HepG2 (cell line): ENCODE data around the gene GPS1. TPM values are rescaled to one million over a fixed set of nuclear protein-coding genes. Genes with fewer than 3 reads are reported as not detected.

ENCODE experiments used
- BCL6 ChIP-seq: IDR thresholded peaks from 2 replicates; pipeline ENCODE4 v1.6.1; 2016; ENCODE audit warnings: missing genetic modification reagents, missing compliant biosample characterization
- FOXJ3 ChIP-seq: sonication (generic); formaldehyde crosslinking; IDR thresholded peaks from 2 replicates; pipeline ENCODE4 v1.4.0; 2020; ENCODE audit warnings: missing genetic modification reagents, mild to moderate bottlenecking, borderline replicate concordance
- GABPA ChIP-seq, 2 experiments: IDR thresholded peaks; 2 replicates each; pipeline ENCODE4 v1.6.1; 2011 to 2016; ENCODE audit warnings: low read depth in 2 of 2, low read length in 1 of 2, missing biosample characterization in 1 of 2, missing genetic modification characterization in 1 of 2
- KAT2B ChIP-seq: fragments of 150-350 bp; IDR thresholded peaks from 2 replicates; pipeline ENCODE4 v1.6.1; 2014; ENCODE audit warnings: low read depth, low read length, borderline replicate concordance
- KDM2A ChIP-seq: sonication (generic); formaldehyde crosslinking; IDR thresholded peaks from 2 replicates; pipeline ENCODE4 v1.4.0; 2020; ENCODE audit warnings: low read depth, missing genetic modification reagents, borderline replicate concordance
- SP2 ChIP-seq: sonication (generic); formaldehyde crosslinking; IDR thresholded peaks from 2 replicates; pipeline ENCODE4 v1.5.1; 2020; ENCODE audit warnings: mild to moderate bottlenecking, missing genetic modification reagents
- THAP11 ChIP-seq: IDR thresholded peaks from 2 replicates; pipeline ENCODE4 v1.6.1; 2016; ENCODE audit warnings: missing biosample characterization, missing genetic modification reagents
- ZNF10 ChIP-seq: sonication (generic); formaldehyde crosslinking; IDR thresholded peaks from 2 replicates; pipeline ENCODE4 v1.4.0; 2020; ENCODE audit warnings: mild to moderate bottlenecking, low read depth, missing genetic modification reagents, borderline replicate concordance
- ZNF143 ChIP-seq: sonication (generic); formaldehyde crosslinking; IDR thresholded peaks from 2 replicates; pipeline ENCODE4 v1.4.0; 2020; ENCODE audit warnings: missing genetic modification reagents
- ZNF543 ChIP-seq: sonication (generic); formaldehyde crosslinking; IDR thresholded peaks from 2 replicates; pipeline ENCODE4 v1.4.0; 2020; ENCODE audit warnings: mild to moderate bottlenecking, missing genetic modification reagents
- ZNF563 ChIP-seq: sonication (generic); formaldehyde crosslinking; IDR thresholded peaks from 2 replicates; pipeline ENCODE4 v1.8.0; 2022; ENCODE audit warnings: mild to moderate bottlenecking, moderate library complexity, missing genetic modification reagents
- ZNF672 ChIP-seq: sonication (generic); formaldehyde crosslinking; IDR thresholded peaks from 2 replicates; pipeline ENCODE4 v1.8.1; 2022; ENCODE audit warnings: missing genetic modification reagents
- polyA plus RNA-seq, 8 experiments: library from polyadenylated mRNA; depleted of rRNA in 3 of 8; stranded (reverse) in 7 of 8; unstranded in 1 of 8; fragments of >200 nt; fragmentation: Illumina TruSeq in 4 of 8; extraction: Trizol in 4 of 8; gene quantifications; 2 replicates each; pipeline versions ENCODE4 v1.2.1 to v1.2.3, GENCODE V29; 2011 to 2016; ENCODE audit warnings: low read depth in 4 of 8, missing spikeins in 1 of 8, mixed read lengths in 1 of 8; ENCODE audit not compliant: insufficient read depth in 1 of 8
- total RNA-seq, 5 experiments: library from RNA; depleted of rRNA; stranded (reverse); fragments of >200 nt; fragmentation: Illumina TruSeq; extraction: Trizol; gene quantifications; 2 replicates each; pipeline ENCODE4 v1.2.3, GENCODE V29; 2016; ENCODE audit warnings: low read depth in 1 of 5
- TF ChIP-seq, protein P1 (sequence below): sonication (generic); formaldehyde crosslinking; IDR thresholded peaks from 2 replicates; pipeline ENCODE4 v1.4.0; 2020; ENCODE audit warnings: missing genetic modification reagents
- TF ChIP-seq, protein P2 (sequence below): sonication (generic); formaldehyde crosslinking; conservative IDR thresholded peaks from 2 replicates; pipeline ENCODE4 v1.8.0; 2022; ENCODE audit warnings: missing genetic modification reagents
- TF ChIP-seq, protein P3 (sequence below): conservative IDR thresholded peaks from 2 replicates; pipeline ENCODE4 v1.6.1; 2018; ENCODE audit warnings: missing genetic modification reagents
- TF ChIP-seq, protein P4 (sequence below): IDR thresholded peaks from 2 replicates; pipeline ENCODE4 v1.6.1; 2016; ENCODE audit warnings: low read depth, missing genetic modification reagents, missing compliant biosample characterization
- TF ChIP-seq, protein P5 (sequence below): IDR thresholded peaks from 2 replicates; pipeline ENCODE4 v1.6.1; 2016; ENCODE audit warnings: control low read depth

Gene GPS1
- total and polyA plus RNA-seq, 2 of the 13 experiments (the other 11 are each of a cell fraction or from before 2014, with no cell fraction given): 124 to 128 TPM

DNA sequence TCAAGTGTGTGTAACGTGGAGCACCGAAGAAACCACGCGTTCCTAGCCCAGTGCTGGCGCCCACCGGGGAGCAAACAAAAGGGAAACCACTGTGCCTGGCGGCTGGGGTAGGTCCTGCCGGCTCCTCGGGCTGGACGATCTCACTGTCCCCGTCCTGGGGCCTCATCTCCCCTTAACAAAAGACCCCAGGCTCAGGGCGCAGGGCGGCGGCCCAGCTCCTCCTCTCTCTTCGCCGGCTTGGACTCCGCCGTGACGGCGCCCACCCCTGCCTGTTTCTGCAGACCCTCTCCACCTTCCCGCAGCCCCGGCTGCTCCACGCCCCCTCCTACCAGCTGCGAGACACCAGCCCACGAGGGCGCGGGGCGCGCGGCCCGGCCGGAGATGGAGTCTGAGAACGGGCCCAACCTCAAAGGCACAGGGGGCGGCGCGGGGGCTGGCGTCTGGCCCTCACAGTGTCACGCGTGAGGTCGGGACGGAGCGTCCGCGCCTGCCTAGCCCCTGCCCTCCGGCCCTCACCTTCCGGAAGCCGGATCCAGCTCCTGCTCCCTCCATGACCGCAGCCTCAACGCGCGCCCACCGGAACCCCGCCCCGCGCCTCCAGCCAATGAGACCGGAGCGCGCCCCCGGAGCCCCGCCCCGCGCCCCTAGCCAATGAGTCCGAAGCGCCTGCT is 29.3 kb upstream of the GPS1 start, which contains the start of gene CENPX (continued):
- TF ChIP-seq ZNF10 (CRISPR knock-in tag) (0 out of 2 replicates have a peak, but pooled peaks have one; percentile 37), GABPA (IDR thresholded peaks at IDR 0.05; ENCODE audit: low read depth, low read length) (no peak), GABPA (CRISPR knock-in tag; IDR thresholded peaks at IDR 0.05; ENCODE audit: low read depth) (peak; percentile 73), FOXJ3 (no peak; the same call in 1 of the 2 replicates), SP2 (no peak), BCL6 (CRISPR knock-in tag) (peak; percentile 7; the same call in 1 of the 2 replicates), ZNF143 (CRISPR knock-in tag) (no peak), ZNF543 (peak; percentile 90; the same call in 1 of the 2 replicates), KAT2B (no peak), ZNF672 (CRISPR knock-in tag) (no peak), ZNF563 (CRISPR knock-in tag) (peak; percentile 18; the same call in 1 of the 2 replicates), KDM2A (CRISPR knock-in tag) (peak; percentile 28; the same call in 1 of the 2 replicates), THAP11 (CRISPR knock-in tag) (no peak)
- TF ChIP-seq, protein P1, sequence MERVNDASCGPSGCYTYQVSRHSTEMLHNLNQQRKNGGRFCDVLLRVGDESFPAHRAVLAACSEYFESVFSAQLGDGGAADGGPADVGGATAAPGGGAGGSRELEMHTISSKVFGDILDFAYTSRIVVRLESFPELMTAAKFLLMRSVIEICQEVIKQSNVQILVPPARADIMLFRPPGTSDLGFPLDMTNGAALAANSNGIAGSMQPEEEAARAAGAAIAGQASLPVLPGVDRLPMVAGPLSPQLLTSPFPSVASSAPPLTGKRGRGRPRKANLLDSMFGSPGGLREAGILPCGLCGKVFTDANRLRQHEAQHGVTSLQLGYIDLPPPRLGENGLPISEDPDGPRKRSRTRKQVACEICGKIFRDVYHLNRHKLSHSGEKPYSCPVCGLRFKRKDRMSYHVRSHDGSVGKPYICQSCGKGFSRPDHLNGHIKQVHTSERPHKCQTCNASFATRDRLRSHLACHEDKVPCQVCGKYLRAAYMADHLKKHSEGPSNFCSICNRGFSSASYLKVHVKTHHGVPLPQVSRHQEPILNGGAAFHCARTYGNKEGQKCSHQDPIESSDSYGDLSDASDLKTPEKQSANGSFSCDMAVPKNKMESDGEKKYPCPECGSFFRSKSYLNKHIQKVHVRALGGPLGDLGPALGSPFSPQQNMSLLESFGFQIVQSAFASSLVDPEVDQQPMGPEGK (CRISPR knock-in tag): peak; percentile 47; the same call in 1 of the 2 replicates
- TF ChIP-seq, protein P2, sequence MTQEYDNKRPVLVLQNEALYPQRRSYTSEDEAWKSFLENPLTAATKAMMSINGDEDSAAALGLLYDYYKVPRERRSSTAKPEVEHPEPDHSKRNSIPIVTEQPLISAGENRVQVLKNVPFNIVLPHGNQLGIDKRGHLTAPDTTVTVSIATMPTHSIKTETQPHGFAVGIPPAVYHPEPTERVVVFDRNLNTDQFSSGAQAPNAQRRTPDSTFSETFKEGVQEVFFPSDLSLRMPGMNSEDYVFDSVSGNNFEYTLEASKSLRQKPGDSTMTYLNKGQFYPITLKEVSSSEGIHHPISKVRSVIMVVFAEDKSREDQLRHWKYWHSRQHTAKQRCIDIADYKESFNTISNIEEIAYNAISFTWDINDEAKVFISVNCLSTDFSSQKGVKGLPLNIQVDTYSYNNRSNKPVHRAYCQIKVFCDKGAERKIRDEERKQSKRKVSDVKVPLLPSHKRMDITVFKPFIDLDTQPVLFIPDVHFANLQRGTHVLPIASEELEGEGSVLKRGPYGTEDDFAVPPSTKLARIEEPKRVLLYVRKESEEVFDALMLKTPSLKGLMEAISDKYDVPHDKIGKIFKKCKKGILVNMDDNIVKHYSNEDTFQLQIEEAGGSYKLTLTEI (CRISPR knock-in tag): no peak
- TF ChIP-seq, protein P3, sequence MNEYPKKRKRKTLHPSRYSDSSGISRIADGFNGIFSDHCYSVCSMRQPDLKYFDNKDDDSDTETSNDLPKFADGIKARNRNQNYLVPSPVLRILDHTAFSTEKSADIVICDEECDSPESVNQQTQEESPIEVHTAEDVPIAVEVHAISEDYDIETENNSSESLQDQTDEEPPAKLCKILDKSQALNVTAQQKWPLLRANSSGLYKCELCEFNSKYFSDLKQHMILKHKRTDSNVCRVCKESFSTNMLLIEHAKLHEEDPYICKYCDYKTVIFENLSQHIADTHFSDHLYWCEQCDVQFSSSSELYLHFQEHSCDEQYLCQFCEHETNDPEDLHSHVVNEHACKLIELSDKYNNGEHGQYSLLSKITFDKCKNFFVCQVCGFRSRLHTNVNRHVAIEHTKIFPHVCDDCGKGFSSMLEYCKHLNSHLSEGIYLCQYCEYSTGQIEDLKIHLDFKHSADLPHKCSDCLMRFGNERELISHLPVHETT: no peak; the same call in none of the 2 replicates
- TF ChIP-seq, protein P4, sequence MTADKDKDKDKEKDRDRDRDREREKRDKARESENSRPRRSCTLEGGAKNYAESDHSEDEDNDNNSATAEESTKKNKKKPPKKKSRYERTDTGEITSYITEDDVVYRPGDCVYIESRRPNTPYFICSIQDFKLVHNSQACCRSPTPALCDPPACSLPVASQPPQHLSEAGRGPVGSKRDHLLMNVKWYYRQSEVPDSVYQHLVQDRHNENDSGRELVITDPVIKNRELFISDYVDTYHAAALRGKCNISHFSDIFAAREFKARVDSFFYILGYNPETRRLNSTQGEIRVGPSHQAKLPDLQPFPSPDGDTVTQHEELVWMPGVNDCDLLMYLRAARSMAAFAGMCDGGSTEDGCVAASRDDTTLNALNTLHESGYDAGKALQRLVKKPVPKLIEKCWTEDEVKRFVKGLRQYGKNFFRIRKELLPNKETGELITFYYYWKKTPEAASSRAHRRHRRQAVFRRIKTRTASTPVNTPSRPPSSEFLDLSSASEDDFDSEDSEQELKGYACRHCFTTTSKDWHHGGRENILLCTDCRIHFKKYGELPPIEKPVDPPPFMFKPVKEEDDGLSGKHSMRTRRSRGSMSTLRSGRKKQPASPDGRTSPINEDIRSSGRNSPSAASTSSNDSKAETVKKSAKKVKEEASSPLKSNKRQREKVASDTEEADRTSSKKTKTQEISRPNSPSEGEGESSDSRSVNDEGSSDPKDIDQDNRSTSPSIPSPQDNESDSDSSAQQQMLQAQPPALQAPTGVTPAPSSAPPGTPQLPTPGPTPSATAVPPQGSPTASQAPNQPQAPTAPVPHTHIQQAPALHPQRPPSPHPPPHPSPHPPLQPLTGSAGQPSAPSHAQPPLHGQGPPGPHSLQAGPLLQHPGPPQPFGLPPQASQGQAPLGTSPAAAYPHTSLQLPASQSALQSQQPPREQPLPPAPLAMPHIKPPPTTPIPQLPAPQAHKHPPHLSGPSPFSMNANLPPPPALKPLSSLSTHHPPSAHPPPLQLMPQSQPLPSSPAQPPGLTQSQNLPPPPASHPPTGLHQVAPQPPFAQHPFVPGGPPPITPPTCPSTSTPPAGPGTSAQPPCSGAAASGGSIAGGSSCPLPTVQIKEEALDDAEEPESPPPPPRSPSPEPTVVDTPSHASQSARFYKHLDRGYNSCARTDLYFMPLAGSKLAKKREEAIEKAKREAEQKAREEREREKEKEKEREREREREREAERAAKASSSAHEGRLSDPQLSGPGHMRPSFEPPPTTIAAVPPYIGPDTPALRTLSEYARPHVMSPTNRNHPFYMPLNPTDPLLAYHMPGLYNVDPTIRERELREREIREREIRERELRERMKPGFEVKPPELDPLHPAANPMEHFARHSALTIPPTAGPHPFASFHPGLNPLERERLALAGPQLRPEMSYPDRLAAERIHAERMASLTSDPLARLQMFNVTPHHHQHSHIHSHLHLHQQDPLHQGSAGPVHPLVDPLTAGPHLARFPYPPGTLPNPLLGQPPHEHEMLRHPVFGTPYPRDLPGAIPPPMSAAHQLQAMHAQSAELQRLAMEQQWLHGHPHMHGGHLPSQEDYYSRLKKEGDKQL: no peak
- TF ChIP-seq, protein P5, sequence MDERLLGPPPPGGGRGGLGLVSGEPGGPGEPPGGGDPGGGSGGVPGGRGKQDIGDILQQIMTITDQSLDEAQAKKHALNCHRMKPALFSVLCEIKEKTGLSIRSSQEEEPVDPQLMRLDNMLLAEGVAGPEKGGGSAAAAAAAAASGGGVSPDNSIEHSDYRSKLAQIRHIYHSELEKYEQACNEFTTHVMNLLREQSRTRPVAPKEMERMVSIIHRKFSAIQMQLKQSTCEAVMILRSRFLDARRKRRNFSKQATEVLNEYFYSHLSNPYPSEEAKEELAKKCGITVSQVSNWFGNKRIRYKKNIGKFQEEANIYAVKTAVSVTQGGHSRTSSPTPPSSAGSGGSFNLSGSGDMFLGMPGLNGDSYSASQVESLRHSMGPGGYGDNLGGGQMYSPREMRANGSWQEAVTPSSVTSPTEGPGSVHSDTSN (CRISPR knock-in tag): no peak
